Stimulated activated CD8-positive, alpha-beta memory T cell treated with anti-CD3 and anti-CD28 coated beads, Interleukin-4, amount 100 ng/mL, for 1 hour (primary cell): ENCODE measurements around the gene NACC1.

ENCODE experiments used
- DNase-seq, 2 donors: peaks; one replicate each; pipeline ENCODE4 v3.0.0-alpha.2; 2020; ENCODE audit warnings: low read depth in 2 of 2, low spot score in 1 of 2

The NACC1 gene

DNA sequence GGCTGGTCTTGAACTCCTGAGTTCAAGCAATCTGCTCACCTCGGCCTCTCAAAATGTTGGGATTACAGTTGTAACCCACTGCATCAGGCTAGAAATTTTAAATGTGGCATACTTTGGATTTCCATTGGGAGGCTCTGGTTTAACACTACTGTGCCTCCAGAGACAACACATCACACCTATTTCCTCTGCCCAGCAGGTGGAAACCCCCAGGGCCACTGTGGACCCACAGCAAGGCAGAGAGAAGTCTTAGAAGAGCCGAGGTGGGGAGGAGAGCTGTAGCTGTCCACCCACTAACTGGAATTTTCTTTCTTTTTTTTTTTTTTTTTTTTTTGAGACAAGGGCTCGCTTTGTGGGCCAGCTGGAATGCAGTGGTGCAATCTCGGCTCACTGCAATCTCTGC is 71.5 kb downstream of the NACC1 start:
- DNase-seq, result no peak
